ENCODE results near the gene CNGA3. TPM values are rescaled to one million over a fixed set of nuclear protein-coding genes. Genes with fewer than 3 reads are reported as not detected.
"Not testable (repeated sequence)": the region's sequence is repeated elsewhere in the genome, so short reads cannot be mapped to it uniquely, and the experiment has no call there.

CNGA3 gene
- total RNA-seq, 1 experiment from 2014 or later = 0.08 TPM

DNA sequence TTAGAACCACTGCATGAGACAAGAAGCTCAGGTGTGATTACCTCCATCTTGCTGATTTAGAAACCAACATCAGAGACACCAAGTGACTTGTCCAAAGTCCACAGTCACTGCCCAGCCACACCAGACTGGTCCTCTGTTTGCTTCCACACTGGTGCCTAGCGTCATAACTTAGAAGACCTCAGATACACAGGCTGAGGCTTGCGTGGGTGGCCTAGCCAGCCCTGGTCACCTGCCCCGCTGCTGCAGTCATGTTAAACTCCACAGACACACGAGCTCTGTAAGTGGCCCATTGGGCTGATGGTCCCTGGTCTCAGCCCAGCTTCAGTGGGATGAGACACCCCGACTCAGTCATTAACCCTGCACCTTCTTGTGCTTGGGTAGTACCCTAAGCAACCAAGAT, 47.1 kb downstream of the CNGA3 start:
- no peak for DNase-seq
- no peaks in the 10 kb centered on the region for H3K9me3 ChIP-seq (replicated peaks)

DNA sequence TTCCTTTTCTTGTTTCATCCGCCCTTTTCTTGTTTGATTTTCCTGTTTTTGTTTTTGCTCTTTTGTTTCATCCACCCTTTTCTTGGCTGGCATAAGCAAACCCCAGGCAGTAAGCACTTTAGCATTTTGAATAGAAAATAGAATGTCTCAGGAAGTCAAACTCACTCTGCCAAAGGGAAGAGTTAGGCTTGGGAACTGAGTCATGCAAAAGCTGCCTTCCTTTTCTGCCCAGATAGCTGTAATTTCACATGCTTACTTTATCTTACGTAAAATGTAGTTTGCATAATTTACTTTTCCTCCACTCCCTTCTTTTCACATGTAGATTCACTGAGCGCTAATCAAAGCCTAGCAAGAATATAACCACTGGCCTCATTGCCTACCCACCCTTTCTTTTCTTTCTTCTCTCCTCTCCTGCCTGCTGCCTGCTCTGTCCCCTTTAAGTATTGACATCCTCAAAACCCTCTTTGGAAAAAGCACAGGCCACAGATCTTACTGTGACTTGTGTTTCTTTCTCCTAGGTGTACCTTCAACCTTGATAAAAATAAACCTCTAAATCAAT, 48.4 kb downstream of the CNGA3 start:
- H3K4me3 ChIP-seq = no peak overlapping the region
- no peaks in the 10 kb centered on the region for H3K36me3 ChIP-seq
- H3K4me1 ChIP-seq = no peaks in the 10 kb centered on the region
- no peak overlapping the region for H3K27ac ChIP-seq
- H3K9me3 ChIP-seq (replicated peaks) = no peaks in the 10 kb centered on the region
- H3K27me3 ChIP-seq = no peaks in the 10 kb centered on the region
- no peak for DNase-seq

More for the DNA sequence above, 47.1 kb downstream of the CNGA3 start:
- Histone ChIP-seq H3K27ac (no peak overlapping the region), H3K27me3 (no peaks in the 10 kb centered on the region), H3K4me3 (no peak overlapping the region), H3K4me1 (no peaks in the 10 kb centered on the region), H3K36me3 (no peaks in the 10 kb centered on the region)

DNA sequence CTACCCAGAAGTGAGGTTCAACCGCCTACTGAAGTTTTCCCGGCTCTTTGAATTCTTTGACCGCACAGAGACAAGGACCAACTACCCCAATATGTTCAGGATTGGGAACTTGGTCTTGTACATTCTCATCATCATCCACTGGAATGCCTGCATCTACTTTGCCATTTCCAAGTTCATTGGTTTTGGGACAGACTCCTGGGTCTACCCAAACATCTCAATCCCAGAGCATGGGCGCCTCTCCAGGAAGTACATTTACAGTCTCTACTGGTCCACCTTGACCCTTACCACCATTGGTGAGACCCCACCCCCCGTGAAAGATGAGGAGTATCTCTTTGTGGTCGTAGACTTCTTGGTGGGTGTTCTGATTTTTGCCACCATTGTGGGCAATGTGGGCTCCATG, 49.7 kb downstream of the CNGA3 start:
- H3K9me3 ChIP-seq (replicated peaks) = no peaks in the 10 kb centered on the region
- no peak overlapping the region for H3K27ac ChIP-seq
- H3K4me1 ChIP-seq = no peaks in the 10 kb centered on the region
- no peak for DNase-seq
- H3K27me3 ChIP-seq = no peaks in the 10 kb centered on the region
- no peaks in the 10 kb centered on the region for H3K36me3 ChIP-seq
- H3K4me3 ChIP-seq = no peak overlapping the region

DNA sequence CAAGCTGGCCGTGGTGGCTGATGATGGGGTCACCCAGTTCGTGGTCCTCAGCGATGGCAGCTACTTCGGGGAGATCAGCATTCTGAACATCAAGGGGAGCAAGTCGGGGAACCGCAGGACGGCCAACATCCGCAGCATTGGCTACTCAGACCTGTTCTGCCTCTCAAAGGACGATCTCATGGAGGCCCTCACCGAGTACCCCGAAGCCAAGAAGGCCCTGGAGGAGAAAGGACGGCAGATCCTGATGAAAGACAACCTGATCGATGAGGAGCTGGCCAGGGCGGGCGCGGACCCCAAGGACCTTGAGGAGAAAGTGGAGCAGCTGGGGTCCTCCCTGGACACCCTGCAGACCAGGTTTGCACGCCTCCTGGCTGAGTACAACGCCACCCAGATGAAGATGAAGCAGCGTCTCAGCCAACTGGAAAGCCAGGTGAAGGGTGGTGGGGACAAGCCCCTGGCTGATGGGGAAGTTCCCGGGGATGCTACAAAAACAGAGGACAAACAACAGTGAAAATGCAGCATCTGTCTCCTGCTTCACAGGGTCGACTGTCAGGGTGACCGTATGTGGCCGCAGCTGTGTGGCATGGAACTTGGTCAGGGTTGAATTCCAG, 50.6 kb downstream of the CNGA3 start:
- H3K36me3 ChIP-seq = no peaks in the 10 kb centered on the region
- H3K4me3 ChIP-seq = no peak overlapping the region
- no peaks in the 10 kb centered on the region for H3K4me1 ChIP-seq
- no peak overlapping the region for H3K27ac ChIP-seq
- no peaks in the 10 kb centered on the region for H3K9me3 ChIP-seq (replicated peaks)
- no peaks in the 10 kb centered on the region for H3K27me3 ChIP-seq
- no peak for DNase-seq

DNA sequence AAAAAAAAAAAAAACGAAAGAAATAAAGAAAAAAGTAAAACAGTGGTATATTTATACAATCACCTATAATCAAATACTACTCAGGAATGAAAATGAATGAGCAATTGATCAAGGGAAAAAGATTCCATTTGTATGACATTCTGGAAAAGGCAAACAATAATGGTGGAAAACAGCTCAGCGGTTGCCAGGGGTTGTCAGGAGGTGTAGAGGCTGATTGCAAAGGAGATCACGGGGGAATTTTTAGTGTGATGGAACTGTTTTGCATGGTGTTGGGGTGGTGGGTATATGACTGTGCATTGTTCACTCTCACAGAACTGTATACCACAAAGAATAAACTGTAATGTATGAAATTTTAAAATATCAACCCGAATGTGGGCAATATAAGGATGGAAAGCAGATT, 52.9 kb downstream of the CNGA3 start:
- no peaks in the 10 kb centered on the region for H3K9me3 ChIP-seq (replicated peaks)
- no peak overlapping the region for H3K4me3 ChIP-seq
- H3K27me3 ChIP-seq = no peaks in the 10 kb centered on the region
- H3K27ac ChIP-seq = no peak overlapping the region
- H3K36me3 ChIP-seq = no peaks in the 10 kb centered on the region
- no peaks in the 10 kb centered on the region for H3K4me1 ChIP-seq
- no peak for DNase-seq

DNA sequence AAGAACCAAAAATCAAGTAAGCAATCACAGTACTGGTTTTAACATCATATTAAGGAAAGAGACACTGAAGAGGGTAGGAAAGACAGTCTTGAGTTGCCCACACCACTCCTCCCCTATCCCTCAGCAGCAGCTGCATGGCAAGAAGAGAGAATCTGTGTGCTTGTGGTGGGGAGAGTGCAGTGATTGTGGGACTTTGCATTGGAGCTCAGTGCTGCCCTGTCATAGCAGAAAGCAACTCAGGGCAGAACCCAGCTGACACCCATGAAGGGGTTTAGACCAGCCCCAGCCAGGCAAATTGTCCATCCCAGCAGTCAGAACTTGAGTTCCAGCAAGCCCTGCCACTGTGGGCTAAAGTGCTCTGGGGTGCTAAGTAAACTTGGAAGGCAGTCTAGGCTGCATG, 57.6 kb downstream of the CNGA3 start:
- Histone ChIP-seq H3K4me1 (no peaks in the 10 kb centered on the region), H3K9me3 (replicated peaks) (no peaks in the 10 kb centered on the region), H3K27ac (no peak overlapping the region), H3K27me3 (no peaks in the 10 kb centered on the region), H3K36me3 (no peaks in the 10 kb centered on the region), H3K4me3 (no peak overlapping the region)
- DNase-seq = no peak

DNA sequence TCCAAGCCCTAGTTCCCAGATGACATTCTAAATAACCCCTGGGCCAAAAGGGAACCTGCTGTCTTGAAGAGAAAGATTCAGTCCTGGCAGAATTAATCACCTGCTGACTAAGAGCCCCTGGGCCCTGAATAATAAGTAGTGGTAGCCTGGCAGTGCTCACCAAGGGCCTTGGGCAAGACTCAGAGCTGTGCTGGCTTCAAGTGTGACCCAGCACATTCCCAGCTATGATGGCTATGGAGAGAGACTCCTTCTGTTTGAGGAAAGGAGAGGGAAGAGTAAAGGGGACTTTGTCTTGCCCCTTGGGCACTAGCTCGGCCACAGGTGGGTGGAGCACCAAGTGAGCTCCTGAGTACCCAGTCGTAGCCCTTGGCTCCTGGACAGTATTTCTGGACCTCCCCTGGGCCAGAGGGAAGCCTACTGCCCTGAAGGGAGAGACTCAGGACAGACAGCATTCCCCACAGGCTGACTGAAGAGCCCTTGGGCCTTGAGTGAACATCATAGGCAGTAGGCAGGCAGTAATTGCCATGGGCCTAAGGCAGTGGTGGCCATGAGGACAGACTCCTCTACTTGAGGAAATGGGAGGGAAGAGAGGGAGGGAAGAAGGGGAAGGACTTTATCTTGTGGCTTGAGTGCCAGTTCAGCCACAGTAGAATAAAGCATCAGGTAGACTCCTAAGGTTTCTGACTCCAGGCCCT, 58.4 kb downstream of the CNGA3 start:
- no peak for DNase-seq
- Histone ChIP-seq H3K36me3 (no peaks in the 10 kb centered on the region), H3K27me3 (no peaks in the 10 kb centered on the region), H3K27ac (no peak overlapping the region), H3K4me1 (no peaks in the 10 kb centered on the region), H3K4me3 (no peak overlapping the region), H3K9me3 (replicated peaks) (no peaks in the 10 kb centered on the region)

DNA sequence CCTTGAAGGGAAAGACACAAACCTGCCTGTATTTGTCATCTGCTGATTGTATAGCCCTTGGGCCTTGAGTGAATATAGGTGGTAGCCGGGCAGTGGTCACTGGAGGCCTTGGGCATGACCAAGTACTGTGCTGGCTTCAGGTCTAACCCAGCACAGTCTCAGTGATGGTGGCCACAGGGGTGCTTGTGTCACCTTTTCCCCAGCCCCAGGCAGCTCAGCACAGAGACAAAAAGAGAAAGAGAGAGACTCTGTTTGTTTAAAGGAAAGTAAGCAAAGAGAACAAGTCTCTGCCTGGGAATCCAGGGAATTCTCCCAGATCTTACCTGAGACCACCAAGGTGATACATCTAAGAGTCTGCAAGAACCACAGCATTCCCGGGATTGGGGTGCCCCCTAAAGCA, 59.0 kb downstream of the CNGA3 start:
- H3K36me3 ChIP-seq = no peaks in the 10 kb centered on the region
- no peak overlapping the region for H3K4me3 ChIP-seq
- H3K9me3 ChIP-seq (replicated peaks) = no peaks in the 10 kb centered on the region
- DNase-seq = no peak
- no peaks in the 10 kb centered on the region for H3K4me1 ChIP-seq
- no peak overlapping the region for H3K27ac ChIP-seq
- no peaks in the 10 kb centered on the region for H3K27me3 ChIP-seq

DNA sequence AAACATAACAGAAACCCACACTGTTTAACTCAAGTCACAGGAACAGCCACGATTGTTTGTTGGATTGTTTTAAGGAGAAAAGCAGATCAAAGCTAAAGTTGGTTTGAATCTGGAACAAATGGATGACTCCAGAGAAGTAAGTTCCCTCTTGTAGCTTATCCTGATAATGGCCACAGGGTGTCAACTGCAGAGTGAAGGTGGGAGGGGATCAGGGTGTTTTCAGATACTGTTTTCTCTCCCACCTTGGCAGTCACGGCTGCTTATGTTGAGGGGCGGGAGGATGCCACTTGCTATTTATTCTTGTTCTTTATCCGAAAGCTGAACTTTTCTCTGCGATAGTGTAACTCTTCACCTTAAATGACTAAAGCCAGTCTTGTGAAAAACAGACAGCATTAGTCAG, 61.9 kb downstream of the CNGA3 start:
- Histone ChIP-seq H3K27ac (no peak overlapping the region), H3K4me1 (no peaks in the 10 kb centered on the region), H3K9me3 (replicated peaks) (no peaks in the 10 kb centered on the region), H3K4me3 (no peak overlapping the region), H3K36me3 (no peaks in the 10 kb centered on the region), H3K27me3 (no peaks in the 10 kb centered on the region)
- DNase-seq = no peak

DNA sequence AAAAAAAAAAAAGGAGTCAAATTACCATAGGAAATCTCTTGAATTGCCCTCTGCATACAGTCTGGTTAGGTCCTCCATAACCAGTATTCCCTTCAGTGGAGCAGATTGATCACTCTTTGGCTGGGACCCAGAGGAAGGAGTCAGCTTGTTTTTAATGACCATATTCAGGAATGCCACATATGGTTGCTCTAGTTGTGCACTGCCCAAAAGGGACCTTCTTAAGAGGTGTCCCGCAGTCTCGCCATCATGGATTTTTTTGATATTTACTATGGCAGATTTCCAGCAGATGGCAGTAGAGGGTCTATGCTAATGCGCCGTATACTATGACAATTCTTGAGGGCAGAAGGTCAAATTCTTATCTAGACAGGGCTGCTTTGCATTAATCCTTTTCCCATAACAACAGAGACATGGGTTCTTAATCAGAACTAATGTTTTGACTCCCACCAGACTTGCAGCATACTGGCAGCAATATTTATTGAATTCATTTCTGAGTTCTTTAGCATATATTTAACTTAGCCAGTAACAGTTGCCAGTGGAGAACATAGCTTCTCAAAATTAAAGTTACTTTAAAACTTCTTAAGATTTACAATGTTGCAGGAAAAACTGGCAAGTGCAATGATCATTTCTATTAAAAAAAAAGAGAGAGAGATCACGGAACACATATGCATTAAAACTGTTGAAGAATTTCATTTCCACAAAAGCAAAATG, 66.6 kb downstream of the CNGA3 start:
- H3K27me3 ChIP-seq = no peaks in the 10 kb centered on the region
- DNase-seq = peak; percentile 53 to 86
- H3K4me1 ChIP-seq = no peaks in the 10 kb centered on the region
- peaks cover 4% of the 10 kb centered on the region; the same call in 1 of the 2 replicates for H3K9me3 ChIP-seq (replicated peaks)
- H3K36me3 ChIP-seq = no peaks in the 10 kb centered on the region
- H3K4me3 ChIP-seq = no peak overlapping the region
- H3K27ac ChIP-seq = no peak overlapping the region

DNA sequence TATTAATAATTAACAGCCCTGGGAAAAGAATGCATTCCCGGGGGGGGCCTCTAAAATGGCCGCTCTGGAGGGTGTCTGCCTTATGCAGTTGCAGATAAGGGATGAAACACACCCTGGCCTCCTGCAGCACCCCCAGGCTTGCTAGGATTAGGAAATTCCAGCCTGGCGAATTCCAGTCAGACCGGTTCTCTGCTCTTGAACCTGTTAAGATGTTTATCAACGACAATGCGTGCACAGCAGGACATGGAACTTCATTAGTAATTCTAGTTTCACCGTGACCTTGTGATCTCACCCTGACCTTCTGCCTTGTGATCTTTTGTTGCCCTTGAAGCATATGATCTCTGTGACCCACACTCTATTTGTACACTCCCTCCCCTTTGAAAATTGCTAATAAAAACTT, 68.0 kb downstream of the CNGA3 start:
- not testable (repeated sequence) for H3K27ac ChIP-seq; H3K4me3 ChIP-seq; H3K27me3 ChIP-seq; DNase-seq; H3K9me3 ChIP-seq (replicated peaks); H3K4me1 ChIP-seq; H3K36me3 ChIP-seq

DNA sequence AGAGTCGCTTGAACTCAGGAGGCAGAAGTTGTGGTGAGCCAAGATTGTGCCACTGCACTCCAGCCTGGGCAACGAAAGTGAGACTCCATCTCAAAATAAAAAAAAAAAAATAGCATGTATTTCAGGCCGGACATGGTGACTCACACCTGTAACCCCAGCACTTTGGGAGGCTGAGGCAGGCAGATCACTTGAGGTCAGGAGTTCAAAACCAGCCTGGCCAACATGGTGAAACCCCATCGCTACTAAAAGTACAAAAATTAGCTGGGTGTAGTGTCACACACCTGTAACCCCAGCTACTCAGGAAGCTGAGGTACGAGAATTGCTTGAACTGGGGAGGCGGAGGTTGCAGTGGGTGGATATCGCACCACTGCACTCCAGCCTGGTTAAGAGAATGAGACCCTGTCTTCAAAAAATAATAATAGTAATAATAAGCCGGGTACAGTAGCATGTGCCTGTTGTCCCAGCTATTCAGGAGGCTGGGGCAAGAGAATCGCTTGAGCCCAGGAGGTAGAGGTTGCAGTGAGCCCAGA, 69.5 kb downstream of the CNGA3 start:
- H3K36me3 ChIP-seq; H3K27me3 ChIP-seq; DNase-seq; H3K27ac ChIP-seq; H3K9me3 ChIP-seq (replicated peaks); H3K4me1 ChIP-seq; H3K4me3 ChIP-seq: not testable (repeated sequence)

DNA sequence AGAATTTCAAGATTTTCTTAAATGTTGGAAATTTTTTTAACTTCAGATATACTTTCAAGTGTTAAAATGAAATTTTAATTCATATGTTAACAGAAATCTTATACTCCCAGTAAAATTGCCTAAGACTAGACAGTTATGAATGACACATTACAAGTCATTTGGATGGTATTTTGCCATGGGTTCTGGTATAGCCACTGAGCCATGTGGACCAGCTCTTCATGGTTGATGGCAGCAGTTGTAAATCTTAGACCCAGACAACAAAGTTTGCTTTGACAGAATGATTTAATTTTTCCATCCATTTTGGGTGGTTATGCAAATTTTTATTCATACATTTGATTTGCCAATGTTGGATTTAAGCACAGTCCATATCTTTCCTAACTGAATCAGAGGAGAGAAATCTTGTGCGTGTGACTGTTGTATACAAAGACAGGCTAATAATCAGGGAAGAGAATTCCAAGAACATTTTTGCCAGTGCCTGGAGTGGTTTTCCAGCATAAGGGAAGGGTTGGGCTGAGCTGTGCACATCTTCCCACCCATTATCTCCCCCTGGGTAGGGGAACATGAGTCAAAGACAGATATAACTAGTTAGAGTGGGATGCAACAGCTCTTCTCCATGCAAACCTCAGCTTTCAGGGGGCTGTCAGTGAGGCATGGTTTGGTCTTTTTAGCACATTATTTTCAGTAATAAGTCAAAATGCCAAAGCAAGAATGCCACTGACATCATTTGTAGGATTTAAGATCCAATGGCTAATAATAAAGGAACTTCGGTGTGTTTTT, 70.3 kb downstream of the CNGA3 start:
- no peaks in the 10 kb centered on the region for H3K36me3 ChIP-seq
- DNase-seq = no peak
- no peaks in the 10 kb centered on the region for H3K27me3 ChIP-seq
- no peak overlapping the region for H3K4me3 ChIP-seq
- H3K4me1 ChIP-seq = no peaks in the 10 kb centered on the region
- H3K27ac ChIP-seq = no peak overlapping the region
- H3K9me3 ChIP-seq (replicated peaks) = peaks cover 4% of the 10 kb centered on the region; the same call in 1 of the 2 replicates

DNA sequence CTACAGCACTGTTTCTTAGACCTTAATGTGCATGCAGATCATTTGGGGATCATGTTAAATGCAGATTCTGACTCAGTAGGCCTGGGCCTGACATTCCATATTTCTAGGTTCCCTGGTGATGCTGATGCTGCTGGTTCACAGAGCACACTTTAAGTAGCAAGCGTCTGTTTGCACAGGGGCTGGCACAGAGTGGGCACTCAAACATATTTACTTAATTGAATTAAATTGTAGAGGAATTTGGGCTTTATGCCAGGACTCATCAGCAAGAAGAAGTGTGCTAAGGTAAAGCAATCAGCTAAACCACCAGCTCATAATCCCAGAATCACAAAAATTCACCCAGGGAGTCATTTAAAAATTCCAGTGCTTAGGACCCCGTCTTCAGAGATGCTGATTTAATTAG, 73.3 kb downstream of the CNGA3 start:
- Histone ChIP-seq H3K27ac (no peak overlapping the region), H3K27me3 (no peaks in the 10 kb centered on the region), H3K4me3 (no peak overlapping the region), H3K36me3 (no peaks in the 10 kb centered on the region), H3K9me3 (replicated peaks) (peaks cover 4% of the 10 kb centered on the region; the same call in 1 of the 2 replicates), H3K4me1 (no peaks in the 10 kb centered on the region)
- no peak for DNase-seq

Measured in SJCRH30 (cell line).